KMS-11 (cell line): ENCODE results near the gene SFN.

Experiments
- H2AFZ ChIP-seq: fragments of 200-600 bp; sonication (generic); 2 replicates; pipeline ENCODE4 v1.6.1; 2016; ENCODE audit warnings: antibody characterized with exemption, mixed run types, low read depth
- H3K27ac ChIP-seq: fragments of 200-600 bp; sonication (generic); 2 replicates; pipeline ENCODE4 v1.6.1; 2016; ENCODE audit warnings: mild to moderate bottlenecking, mixed run types
- H3K27me3 ChIP-seq: fragments of 200-600 bp; sonication (generic); 2 replicates; pipeline ENCODE4 v1.6.1; 2017; ENCODE audit warnings: mild to moderate bottlenecking, low read depth, mixed run types, moderate library complexity; ENCODE audit not compliant: insufficient read depth
- H3K36me3 ChIP-seq: fragments of 200-600 bp; sonication (generic); 2 replicates; pipeline ENCODE4 v1.6.1; 2017; ENCODE audit warnings: mild to moderate bottlenecking, mixed run types; ENCODE audit not compliant: insufficient read depth
- H3K4me1 ChIP-seq: fragments of 200-600 bp; sonication (generic); 2 replicates; pipeline ENCODE4 v1.6.1; 2016; ENCODE audit warnings: mild to moderate bottlenecking, low read depth, mixed run types; ENCODE audit not compliant: poor library complexity, severe bottlenecking
- H3K4me2 ChIP-seq: fragments of 200-600 bp; sonication (generic); 2 replicates; pipeline ENCODE4 v1.7.0; 2016; ENCODE audit warnings: mild to moderate bottlenecking, mixed run types
- H3K4me3 ChIP-seq: fragments of 200-600 bp; sonication (generic); IDR thresholded peaks from 2 replicates; pipeline ENCODE4 v1.6.1; 2017; ENCODE audit warnings: low read depth, low read length, mixed read lengths; ENCODE audit not compliant: insufficient read depth
- H3K79me2 ChIP-seq: fragments of 200-600 bp; sonication (generic); 2 replicates; pipeline ENCODE4 v1.6.1; 2016; ENCODE audit warnings: low read depth, mixed run types; ENCODE audit not compliant: insufficient read depth
- H3K9ac ChIP-seq: fragments of 200-600 bp; sonication (generic); 2 replicates; pipeline ENCODE4 v1.6.1; 2016; ENCODE audit warnings: mild to moderate bottlenecking, mixed run types
- H4K20me1 ChIP-seq: fragments of 200-600 bp; sonication (generic); 2 replicates; pipeline ENCODE4 v1.6.1; 2016; ENCODE audit warnings: mild to moderate bottlenecking, mixed run types; ENCODE audit not compliant: insufficient read depth
- CTCF ChIP-seq: fragments of 200-600 bp; sonication (generic); conservative IDR thresholded peaks from 2 replicates; pipeline ENCODE4 v1.6.1; 2017; ENCODE audit warnings: low read depth, mild to moderate bottlenecking, antibody characterized with exemption, low read length, moderate library complexity, mixed read lengths

The SFN gene

GRCh38 chr1:26854906-26855305 is 8.0 kb upstream of the SFN start:
- Histone ChIP-seq H4K20me1 (no peaks in the 10 kb centered on the region), H3K27me3 (no peaks in the 10 kb centered on the region), H3K36me3 (no peaks in the 10 kb centered on the region), H3K4me2 (no peak overlapping the region), H3K4me3 (no peak overlapping the region), H2AFZ (no peak overlapping the region), H3K27ac (no peak overlapping the region), H3K9ac (no peak overlapping the region), H3K4me1 (peaks cover 7% of the 10 kb centered on the region), H3K79me2 (no peaks in the 10 kb centered on the region)
- TF ChIP-seq CTCF: no peak

GRCh38 chr1:26855636-26856035 is 7.3 kb upstream of the SFN start:
- Histone ChIP-seq H3K27ac (no peak overlapping the region), H3K79me2 (no peaks in the 10 kb centered on the region), H3K36me3 (no peaks in the 10 kb centered on the region), H3K4me3 (no peak overlapping the region), H2AFZ (no peak overlapping the region), H4K20me1 (no peaks in the 10 kb centered on the region), H3K27me3 (no peaks in the 10 kb centered on the region), H3K4me1 (peaks cover 7% of the 10 kb centered on the region), H3K4me2 (no peak overlapping the region), H3K9ac (no peak overlapping the region)
- no peak for TF ChIP-seq CTCF

- no peak for TF ChIP-seq CTCF
- Histone ChIP-seq H2AFZ (no peak overlapping the region), H3K27me3 (no peaks in the 10 kb centered on the region), H4K20me1 (no peaks in the 10 kb centered on the region), H3K4me1 (peaks cover 7% of the 10 kb centered on the region), H3K4me3 (no peak overlapping the region), H3K79me2 (no peaks in the 10 kb centered on the region), H3K4me2 (no peak overlapping the region), H3K36me3 (no peaks in the 10 kb centered on the region), H3K9ac (no peak overlapping the region), H3K27ac (no peak overlapping the region)
Observed at GRCh38 chr1:26856181-26856580, 6.8 kb upstream of the SFN start.

GRCh38 chr1:26856604-26857469 is 6.1 kb upstream of the SFN start:
- no peaks in the 10 kb centered on the region for H3K79me2 ChIP-seq
- H3K4me3 ChIP-seq: no peak overlapping the region
- H2AFZ ChIP-seq: no peak overlapping the region
- no peaks in the 10 kb centered on the region for H4K20me1 ChIP-seq
- no peaks in the 10 kb centered on the region for H3K36me3 ChIP-seq
- no peak for TF ChIP-seq CTCF
- no peaks in the 10 kb centered on the region for H3K27me3 ChIP-seq
- H3K4me1 ChIP-seq: peaks cover 7% of the 10 kb centered on the region
- H3K4me2 ChIP-seq: no peak overlapping the region
- no peak overlapping the region for H3K27ac ChIP-seq
- no peak overlapping the region for H3K9ac ChIP-seq
